RWPE2 (cell line): ENCODE results near the gene MRPS31.

Experiments
- ATAC-seq: fragments of 200-7000 bp; cut with Tn5 transposase; 3 replicates; pipeline ENCODE4 v1.9.1; 2021; ENCODE audit warnings: low read depth
- DNase-seq: peaks from one replicate; pipeline ENCODE4 v3.0.0-alpha.2; 2020; ENCODE audit warnings: low spot score
- H3K27ac ChIP-seq: fragments of 450-650 bp; 2 replicates; pipeline ENCODE4 v1.5.1; 2017; ENCODE audit warnings: mild to moderate bottlenecking; ENCODE audit not compliant: poor library complexity, severe bottlenecking
- H3K27me3 ChIP-seq: fragments of 250-450 bp; sonication (Bioruptor Pico); 2 replicates; pipeline ENCODE4 v1.5.1; 2021; ENCODE audit warnings: mild to moderate bottlenecking, moderate library complexity; ENCODE audit not compliant: insufficient read depth, poor library complexity, severe bottlenecking
- H3K36me3 ChIP-seq: fragments of 250-450 bp; sonication (Bioruptor Pico); 2 replicates; pipeline ENCODE4 v1.5.1; 2020; ENCODE audit warnings: low read depth, mild to moderate bottlenecking, moderate library complexity
- H3K4me1 ChIP-seq: fragments of 250-450 bp; sonication (Bioruptor Pico); 2 replicates; pipeline ENCODE4 v1.5.1; 2021; ENCODE audit warnings: mild to moderate bottlenecking, moderate library complexity; ENCODE audit not compliant: insufficient read depth, poor library complexity, severe bottlenecking
- H3K4me3 ChIP-seq: fragments of 250-450 bp; sonication (Bioruptor Pico); 2 replicates; pipeline ENCODE4 v1.5.1; 2021; ENCODE audit warnings: mild to moderate bottlenecking, moderate library complexity; ENCODE audit not compliant: severe bottlenecking
- H3K9me3 ChIP-seq: fragments of 250-450 bp; sonication (Bioruptor Pico); 2 replicates; pipeline ENCODE4 v1.5.1; 2021; ENCODE audit warnings: mild to moderate bottlenecking, moderate library complexity; ENCODE audit not compliant: severe bottlenecking
- TF ChIP-seq, protein P1 (sequence below): fragments of 450-650 bp; IDR thresholded peaks from one replicate; pipeline ENCODE4 v1.5.1; 2017; ENCODE audit warnings: mild to moderate bottlenecking, moderate library complexity; ENCODE audit not compliant: poor library complexity, severe bottlenecking

The MRPS31 gene

DNA sequence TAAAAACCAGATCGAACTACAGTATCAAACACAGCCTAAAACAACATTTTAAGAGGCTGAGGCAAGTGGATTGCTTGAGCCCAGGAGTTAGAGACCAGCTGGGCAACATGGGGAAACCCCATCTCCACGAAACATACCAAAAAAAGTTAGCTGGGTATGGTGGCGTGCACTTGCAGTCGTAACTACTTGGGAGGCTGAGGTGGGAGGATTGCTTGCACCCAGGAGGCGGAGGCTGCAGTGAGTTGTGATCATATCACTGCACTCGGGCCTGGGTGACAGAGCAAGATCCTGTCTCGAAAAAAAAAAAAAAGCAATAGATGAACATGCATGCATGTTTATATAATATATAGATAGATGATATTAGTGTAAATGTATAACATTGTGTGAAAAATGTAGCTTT is 5.2 kb upstream of the MRPS31 start:
- TF ChIP-seq, protein P1, sequence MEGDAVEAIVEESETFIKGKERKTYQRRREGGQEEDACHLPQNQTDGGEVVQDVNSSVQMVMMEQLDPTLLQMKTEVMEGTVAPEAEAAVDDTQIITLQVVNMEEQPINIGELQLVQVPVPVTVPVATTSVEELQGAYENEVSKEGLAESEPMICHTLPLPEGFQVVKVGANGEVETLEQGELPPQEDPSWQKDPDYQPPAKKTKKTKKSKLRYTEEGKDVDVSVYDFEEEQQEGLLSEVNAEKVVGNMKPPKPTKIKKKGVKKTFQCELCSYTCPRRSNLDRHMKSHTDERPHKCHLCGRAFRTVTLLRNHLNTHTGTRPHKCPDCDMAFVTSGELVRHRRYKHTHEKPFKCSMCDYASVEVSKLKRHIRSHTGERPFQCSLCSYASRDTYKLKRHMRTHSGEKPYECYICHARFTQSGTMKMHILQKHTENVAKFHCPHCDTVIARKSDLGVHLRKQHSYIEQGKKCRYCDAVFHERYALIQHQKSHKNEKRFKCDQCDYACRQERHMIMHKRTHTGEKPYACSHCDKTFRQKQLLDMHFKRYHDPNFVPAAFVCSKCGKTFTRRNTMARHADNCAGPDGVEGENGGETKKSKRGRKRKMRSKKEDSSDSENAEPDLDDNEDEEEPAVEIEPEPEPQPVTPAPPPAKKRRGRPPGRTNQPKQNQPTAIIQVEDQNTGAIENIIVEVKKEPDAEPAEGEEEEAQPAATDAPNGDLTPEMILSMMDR = no peak
- H3K36me3 ChIP-seq = no peaks in the 10 kb centered on the region
- peaks cover 6% of the 10 kb centered on the region for H3K4me1 ChIP-seq
- H3K27me3 ChIP-seq = no peaks in the 10 kb centered on the region
- H3K27ac ChIP-seq = peak overlapping the region; percentile 17
- no peak overlapping the region for H3K4me3 ChIP-seq
- no peak for DNase-seq
- no peak for ATAC-seq
- H3K9me3 ChIP-seq = no peaks in the 10 kb centered on the region

DNA sequence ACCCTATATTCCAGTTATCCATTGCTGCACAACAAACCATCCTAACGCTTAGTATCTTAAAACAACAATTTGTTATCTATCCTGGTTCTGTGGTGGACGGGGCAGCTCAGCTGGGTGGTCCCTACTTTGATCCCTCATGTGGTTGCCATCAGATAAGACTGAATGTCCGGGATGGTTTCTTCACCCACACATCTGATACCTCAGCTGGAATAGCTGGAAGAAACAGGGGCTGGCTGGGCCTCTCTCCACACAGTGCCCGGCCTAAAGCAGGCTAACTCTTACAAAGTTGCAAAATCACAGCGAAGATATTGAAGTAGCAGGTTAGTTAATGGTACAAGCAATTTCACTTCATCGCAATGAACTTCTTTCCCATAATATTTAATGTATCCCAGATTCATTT is 3.7 kb upstream of the MRPS31 start:
- Histone ChIP-seq H3K4me3 (no peak overlapping the region), H3K4me1 (peaks cover 9% of the 10 kb centered on the region), H3K27me3 (no peaks in the 10 kb centered on the region), H3K27ac (no peak overlapping the region), H3K9me3 (no peaks in the 10 kb centered on the region), H3K36me3 (0 out of 2 replicates have a peak, but pooled peaks cover under 1% of the 10 kb centered on the region)
- TF ChIP-seq, protein P1 = no peak
- ATAC-seq = no peak
- DNase-seq = no peak

DNA sequence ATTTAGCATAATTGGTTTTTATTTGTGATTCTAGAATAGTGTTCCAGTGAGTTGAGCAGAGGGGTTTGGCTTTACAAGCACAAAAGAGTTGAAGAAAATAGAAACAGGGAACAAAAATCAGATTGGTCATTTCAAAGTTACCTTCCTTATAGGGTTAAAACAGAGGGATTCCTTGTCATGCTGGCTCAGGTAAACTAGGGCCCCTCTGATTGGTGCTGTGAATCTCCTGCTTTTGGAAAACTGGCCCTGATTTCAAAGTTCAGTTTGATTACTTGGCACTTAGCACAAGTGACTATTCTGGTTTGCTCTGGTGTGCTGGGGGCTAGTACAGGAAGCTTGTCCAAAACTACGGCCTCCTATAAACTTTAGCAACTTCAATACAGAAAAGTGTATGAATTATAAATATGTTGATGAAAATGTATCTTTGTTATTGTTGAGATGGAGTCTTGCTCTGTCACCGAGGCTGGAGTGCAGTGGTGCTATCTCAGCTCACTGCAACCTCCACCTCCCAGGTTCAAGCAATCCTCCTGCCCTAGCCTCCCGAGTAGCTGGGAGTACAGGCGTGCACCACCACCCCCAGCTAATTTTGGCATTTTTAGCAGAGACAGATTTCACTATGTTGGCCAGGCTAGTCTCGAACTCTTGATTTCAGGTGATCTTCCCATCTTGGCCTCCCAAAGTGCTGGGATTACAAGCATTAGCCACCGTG is 1.9 kb upstream of the MRPS31 start:
- 0 out of 2 replicates have a peak, but pooled peaks cover 3% of the 10 kb centered on the region for H3K36me3 ChIP-seq
- no peak overlapping the region for H3K27ac ChIP-seq
- H3K4me1 ChIP-seq = peaks cover 12% of the 10 kb centered on the region
- H3K4me3 ChIP-seq = no peak overlapping the region
- ATAC-seq = no peak
- H3K27me3 ChIP-seq = no peaks in the 10 kb centered on the region
- H3K9me3 ChIP-seq = no peaks in the 10 kb centered on the region
- TF ChIP-seq, protein P1 = no peak
- no peak for DNase-seq

DNA sequence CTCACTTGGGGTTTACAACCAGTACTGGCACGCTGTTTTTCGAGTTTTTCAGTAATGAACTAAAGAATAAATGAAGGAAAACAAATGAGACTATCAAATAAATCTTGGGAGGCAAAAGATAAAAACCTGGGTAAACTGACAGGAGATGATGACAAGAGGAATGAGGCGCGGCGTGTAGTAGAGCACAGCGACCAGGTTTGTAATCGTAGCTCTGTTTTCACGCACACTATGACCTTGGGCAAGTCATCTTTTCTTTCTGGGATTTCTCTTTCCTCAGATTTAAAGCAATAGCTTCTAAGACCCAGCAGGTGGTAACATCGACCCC is 419 bp downstream of the MRPS31 start:
- Histone ChIP-seq H3K4me1 (peaks cover 6% of the 10 kb centered on the region), H3K4me3 (peak overlapping the region; percentile 82), H3K36me3 (peaks cover 16% of the 10 kb centered on the region), H3K27ac (peak overlapping the region; percentile 51), H3K9me3 (no peaks in the 10 kb centered on the region), H3K27me3 (no peaks in the 10 kb centered on the region)
- TF ChIP-seq, protein P1 = no peak
- no peak for DNase-seq
- ATAC-seq = no peak

DNA sequence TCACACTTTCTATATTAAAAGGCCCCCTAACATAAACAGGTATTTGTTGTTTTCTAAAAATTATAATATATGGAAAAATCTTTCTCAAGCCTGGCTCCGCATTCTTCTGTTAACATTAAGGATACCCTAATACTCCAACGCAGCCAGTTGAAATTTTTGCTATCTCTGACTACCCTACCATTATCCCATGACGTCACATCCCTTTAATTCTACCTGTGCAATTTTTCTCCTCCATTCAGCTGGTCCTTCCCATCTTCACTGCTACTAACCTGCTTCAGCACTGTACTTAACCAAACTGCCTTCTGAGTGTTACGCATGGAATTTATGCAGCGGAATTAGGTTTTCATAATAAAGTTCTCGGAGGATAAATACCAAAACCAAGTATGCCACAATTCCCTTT is 1.0 kb downstream of the MRPS31 start:
- ATAC-seq (no peak), DNase-seq (no peak)
- Histone ChIP-seq H3K27ac (no peak overlapping the region), H3K4me3 (peak overlapping the region; percentile 82), H3K9me3 (no peaks in the 10 kb centered on the region), H3K36me3 (peaks cover 22% of the 10 kb centered on the region), H3K4me1 (peaks cover 6% of the 10 kb centered on the region), H3K27me3 (no peaks in the 10 kb centered on the region)
- TF ChIP-seq, protein P1 = no peak
